GM12878 (cell line): ENCODE results near the gene MAD1L1. TPM values are rescaled to one million over a fixed set of nuclear protein-coding genes. Genes with fewer than 3 reads are reported as not detected.

Experiments
- ATAC-seq: fragments of 200-7000 bp; cut with Tn5 transposase; 3 replicates; pipeline ENCODE4 v1.9.1; 2020; ENCODE audit warnings: mild to moderate bottlenecking, moderate library complexity
- BruUV-seq: library from RNA; stranded (reverse); fragments of 400-500 nt; replicated peaks from 2 replicates; lab custom pipeline; 2021; lab: Mats Ljungman, UMichigan
- CTCF ChIA-PET: fragments of 300-600 bp; sonication (Branson Sonifier 250); formaldehyde crosslinking; extraction: SDS; loops from one replicate; lab custom pipeline; 2021; ENCODE audit warnings: inconsistent platforms; lab: Yijun Ruan, JAX
- POLR2A ChIA-PET: fragments of 350-600 bp; formaldehyde crosslinking; extraction: SDS; loops from one replicate; lab custom pipeline; 2021; ENCODE audit warnings: inconsistent platforms; lab: Charles Lee
- RAD21 ChIA-PET: fragments of 300-600 bp; sonication (Branson Sonifier 250); formaldehyde crosslinking; loops from one replicate; lab custom pipeline; 2023; ENCODE audit warnings: antibody characterized with exemption; ENCODE audit not compliant: unreplicated experiment; lab: Charles Lee
- SMC1A ChIA-PET: fragments of 300-600 bp; sonication (Branson Sonifier 250); formaldehyde crosslinking; loops from one replicate; lab custom pipeline; 2023; ENCODE audit not compliant: unreplicated experiment, uncharacterized antibody; lab: Charles Lee
- DNase-seq: peaks from one replicate; pipeline ENCODE4 v3.0.0-alpha.2; 2011; ENCODE audit warnings: low read depth, low spot score
- FAIRE-seq: peaks from 3 replicates; lab custom pipeline; 2011; peaks lifted over from hg19 to GRCh38; lab: Jason Lieb, UNC
- H2AFZ ChIP-seq: 2 replicates; pipeline ENCODE4 v1.6.0; 2011; ENCODE audit warnings: low read depth, low read length, control low read depth; ENCODE audit not compliant: control insufficient read depth
- H3K27ac ChIP-seq: 2 replicates; pipeline ENCODE4 v1.5.1; 2011; ENCODE audit warnings: control low read depth; ENCODE audit not compliant: control insufficient read depth, insufficient read depth
- H3K27me3 ChIP-seq, 2 experiments: replicated peaks in 1 of 2; 2 replicates each; pipeline versions ENCODE4 v1.6.0 to v1.6.1; 2011; ENCODE audit warnings: low read length in 1 of 2; ENCODE audit not compliant: control insufficient read depth in 2 of 2, insufficient read depth in 2 of 2
- H3K36me3 ChIP-seq, 2 experiments: 2 replicates each; pipeline ENCODE4 v1.5.1; 2011; ENCODE audit warnings: low read length in 1 of 2; ENCODE audit not compliant: control insufficient read depth in 2 of 2, insufficient read depth in 2 of 2
- H3K4me1 ChIP-seq: 2 replicates; pipeline ENCODE4 v1.6.1; 2011; ENCODE audit warnings: mild to moderate bottlenecking, low read length, moderate library complexity, mixed read lengths; ENCODE audit not compliant: control insufficient read depth, insufficient read depth
- H3K4me2 ChIP-seq: 2 replicates; pipeline ENCODE4 v1.6.0; 2011; ENCODE audit warnings: control low read depth; ENCODE audit not compliant: control insufficient read depth, insufficient read depth
- H3K4me3 ChIP-seq: fragments of 200-600 bp; sonication (generic); 2 replicates; pipeline ENCODE4 v1.5.1; 2016
- H3K79me2 ChIP-seq: 2 replicates; pipeline ENCODE4 v1.6.0; 2011; ENCODE audit warnings: low read length; ENCODE audit not compliant: control insufficient read depth, insufficient read depth
- H3K9ac ChIP-seq: 2 replicates; pipeline ENCODE4 v1.8.0; 2011; ENCODE audit warnings: low read length, control low read depth, mixed read lengths; ENCODE audit not compliant: control insufficient read depth, insufficient read depth
- H3K9me3 ChIP-seq: replicated peaks from 3 replicates; pipeline ENCODE4 v1.5.1; 2011; ENCODE audit warnings: mild to moderate bottlenecking, low read length; ENCODE audit not compliant: control insufficient read depth, insufficient read depth
- H4K20me1 ChIP-seq: 2 replicates; pipeline ENCODE4 v1.6.0; 2011; ENCODE audit not compliant: control insufficient read depth, insufficient read depth
- CEBPZ ChIP-seq: fragments of 150-350 bp; IDR thresholded peaks from 2 replicates; pipeline ENCODE4 v1.6.1; 2016; ENCODE audit warnings: low read depth, low read length
- CREB1 ChIP-seq: IDR thresholded peaks from 2 replicates; pipeline ENCODE4 v1.6.1; 2012; ENCODE audit warnings: low read depth, mild to moderate bottlenecking, inconsistent platforms
- KLF5 ChIP-seq: fragments of 450-650 bp; IDR thresholded peaks from 2 replicates; pipeline ENCODE4 v1.6.1; 2014; ENCODE audit warnings: mild to moderate bottlenecking; ENCODE audit not compliant: partially characterized antibody
- MYC ChIP-seq: IDR thresholded peaks from 2 replicates; pipeline ENCODE4 v1.6.1; 2011; ENCODE audit warnings: mild to moderate bottlenecking, low read length, moderate library complexity, inconsistent platforms; ENCODE audit not compliant: insufficient read depth, insufficient replicate concordance, insufficient read length, severe bottlenecking
- NBN ChIP-seq: fragments of 450-650 bp; IDR thresholded peaks from 2 replicates; pipeline ENCODE4 v1.6.1; 2016
- NKRF ChIP-seq: fragments of 450-650 bp; conservative IDR thresholded peaks from 2 replicates; pipeline ENCODE4 v1.6.1; 2017; ENCODE audit warnings: mild to moderate bottlenecking, moderate library complexity
- PKNOX1 ChIP-seq: fragments of 450-650 bp; IDR thresholded peaks from 2 replicates; pipeline ENCODE4 v1.6.1; 2016; ENCODE audit warnings: mild to moderate bottlenecking
- SMARCA5 ChIP-seq: fragments of 450-650 bp; IDR thresholded peaks from 2 replicates; pipeline ENCODE4 v1.6.1; 2017; ENCODE audit warnings: mild to moderate bottlenecking
- SUZ12 ChIP-seq: fragments of 200-600 bp; sonication (generic); IDR thresholded peaks from one replicate; pipeline ENCODE4 v1.6.1; 2018; ENCODE audit warnings: antibody characterized with exemption, mild to moderate bottlenecking; ENCODE audit not compliant: unreplicated experiment
- ZBTB33 ChIP-seq: fragments of 450-650 bp; IDR thresholded peaks from 2 replicates; pipeline ENCODE4 v1.6.1; 2017; ENCODE audit warnings: mild to moderate bottlenecking
- WGBS: methylation state at CpG from one replicate; pipeline ENCODE4 v1.1.6; 2016; ENCODE audit warnings: low lambda C conversion rate; ENCODE audit not compliant: insufficient replicate concordance, insufficient coverage; ENCODE audit errors: missing lambda C conversion rate; 5-methylcytosine and 5-hydroxymethylcytosine counted together
- in situ Hi-C: fragments of 300-500 bp; cut with MboI; formaldehyde crosslinking; loops from 9 replicates; pipeline ENCODE4 v1.14.3; 2018; ENCODE audit warnings: mixed read lengths
- intact Hi-C: fragments of 100-400 bp; cut with micrococcal nuclease; formaldehyde crosslinking; loops from one replicate; pipeline ENCODE4 v1.14.2; 2022; ENCODE audit not compliant: unreplicated experiment
- polyA plus RNA-seq, 11 experiments: library from polyadenylated mRNA; depleted of rRNA in 4 of 11; unstranded in 6 of 11; stranded (reverse) in 5 of 11; fragments of >200 nt; fragmentation: Nextera tagmentation in 4 of 11; fragmentation: Illumina TruSeq in 1 of 11; extraction: Ambion mirVana in 4 of 11; extraction: Trizol in 1 of 11; gene quantifications; 1 replicate in 1 of 11; 2 replicates in 10 of 11; pipeline versions ENCODE4 v1.2.1 to v1.2.3, GENCODE V29; 2011 to 2016; ENCODE audit warnings: inconsistent platforms in 2 of 11, missing spikeins in 2 of 11, low read depth in 1 of 11
- total RNA-seq, 4 experiments: library from RNA; depleted of rRNA in 3 of 4; stranded (reverse); fragments of >200 nt in 3 of 4; fragmentation: Illumina TruSeq in 1 of 4; extraction: Trizol in 1 of 4; gene quantifications; 2 replicates each; pipeline versions ENCODE4 v1.2.1 to v1.2.3, GENCODE V29; 2013 to 2021

The MAD1L1 gene
- total and polyA plus RNA-seq, 10 of the 15 experiments (the other 5 are each of a cell fraction or from before 2014, with no cell fraction given): 2.2 to 76.8 (median 38.3) TPM

- RAD21 ChIA-PET: no interaction called here
- FAIRE-seq: no peak
- CTCF ChIA-PET: no interaction called here
- H3K36me3 ChIP-seq: no peaks in the 10 kb centered on the region
- no peak overlapping the region for H3K27ac ChIP-seq
- no peaks in the 10 kb centered on the region; the same call in 2 of the 3 replicates for H3K9me3 ChIP-seq
- no peaks in the 10 kb centered on the region for H3K79me2 ChIP-seq
- H3K27me3 ChIP-seq: no peaks in the 10 kb centered on the region
- in situ Hi-C loops: no loop called here
- WGBS: 57% methylated on average over 12 of the region's 12 CpGs
- TF ChIP-seq CREB1 (no peak), KLF5 (no peak), MYC (no peak)
- no peak overlapping the region for H3K9ac ChIP-seq
- intact Hi-C loops: no loop called here
- H4K20me1 ChIP-seq: no peaks in the 10 kb centered on the region
- no peaks in the 10 kb centered on the region for H3K4me1 ChIP-seq
- POLR2A ChIA-PET: no interaction called here
- SMC1A ChIA-PET: no interaction called here
- ATAC-seq: no peak
- no peak overlapping the region for H3K4me2 ChIP-seq
- no peak for DNase-seq
- no peak overlapping the region for H2AFZ ChIP-seq
- no TSS peak for BruUV-seq
- no peak overlapping the region for H3K4me3 ChIP-seq
These were observed 451.4 kb downstream of the MAD1L1 start for GRCh38 chr7:1781369-1781768.

GRCh38 chr7:1779445-1779844 is 453.3 kb downstream of the MAD1L1 start:
- no peaks in the 10 kb centered on the region for H4K20me1 ChIP-seq
- RAD21 ChIA-PET: no interaction called here
- FAIRE-seq (no peak), DNase-seq (no peak), ATAC-seq (no peak)
- POLR2A ChIA-PET: no interaction called here
- H3K27ac ChIP-seq: no peak overlapping the region
- no peak overlapping the region for H3K4me2 ChIP-seq
- SMC1A ChIA-PET: no interaction called here
- BruUV-seq: no TSS peak
- 57% methylated on average over 14 of the region's 14 CpGs for WGBS
- no peaks in the 10 kb centered on the region; the same call in 2 of the 3 replicates for H3K9me3 ChIP-seq
- no peak overlapping the region for H3K4me3 ChIP-seq
- H3K9ac ChIP-seq: no peak overlapping the region
- intact Hi-C loops (no loop called here), in situ Hi-C loops (no loop called here)
- H3K79me2 ChIP-seq: no peaks in the 10 kb centered on the region
- H2AFZ ChIP-seq: no peak overlapping the region
- CTCF ChIA-PET: no interaction called here
- H3K4me1 ChIP-seq: no peaks in the 10 kb centered on the region
- no peaks in the 10 kb centered on the region for H3K27me3 ChIP-seq
- no peaks in the 10 kb centered on the region for H3K36me3 ChIP-seq
- TF ChIP-seq PKNOX1: no peak
- no peak for TF ChIP-seq SMARCA5
- no peak for TF ChIP-seq SUZ12
- TF ChIP-seq NKRF: no peak
- no peak for TF ChIP-seq CEBPZ
- TF ChIP-seq NBN: no peak
- no peak for TF ChIP-seq ZBTB33
